ENCODE results near the gene DVL1.

DVL1 gene

GRCh38 chr1:1342061-1342562 lies 7.1 kb downstream of the DVL1 start:
- in situ Hi-C loops (cut with MboI; ENCODE audit: low sequenced_read_pairs): no loop called here

GRCh38 chr1:1341549-1342021 lies 7.6 kb downstream of the DVL1 start:
- in situ Hi-C loops (cut with MboI; ENCODE audit: low sequenced_read_pairs): no loop called here

GRCh38 chr1:1340791-1341548 lies 8.2 kb downstream of the DVL1 start:
- in situ Hi-C loops (cut with MboI; ENCODE audit: low sequenced_read_pairs): no loop called here

- in situ Hi-C loops (cut with MboI; ENCODE audit: low sequenced_read_pairs): no loop called here
Observed at GRCh38 chr1:1340185-1340584, 9.0 kb downstream of the DVL1 start.

GRCh38 chr1:1338278-1338677 lies 10.9 kb downstream of the DVL1 start:
- in situ Hi-C loops (cut with MboI; ENCODE audit: low sequenced_read_pairs): no loop called here

GRCh38 chr1:1337793-1338147 lies 11.4 kb downstream of the DVL1 start:
- in situ Hi-C loops (cut with MboI; ENCODE audit: low sequenced_read_pairs): no loop called here

GRCh38 chr1:1336931-1337792 lies 12.1 kb downstream of the DVL1 start:
- in situ Hi-C loops (cut with MboI; ENCODE audit: low sequenced_read_pairs): no loop called here

GRCh38 chr1:1336446-1336845 lies 12.8 kb downstream of the DVL1 start:
- in situ Hi-C loops (cut with MboI; ENCODE audit: low sequenced_read_pairs): no loop called here

GRCh38 chr1:1335792-1336248 lies 13.4 kb downstream of the DVL1 start:
- in situ Hi-C loops (cut with MboI; ENCODE audit: low sequenced_read_pairs): no loop called here

GRCh38 chr1:1335283-1335682 lies 13.9 kb downstream of the DVL1 start:
- in situ Hi-C loops (cut with MboI; ENCODE audit: low sequenced_read_pairs): no loop called here

GRCh38 chr1:1334835-1335234 lies 14.4 kb downstream of the DVL1 start:
- in situ Hi-C loops (cut with MboI; ENCODE audit: low sequenced_read_pairs): no loop called here

GRCh38 chr1:1333551-1334241 lies 15.5 kb downstream of the DVL1 start:
- in situ Hi-C loops (cut with MboI; ENCODE audit: low sequenced_read_pairs): no loop called here

- in situ Hi-C loops (cut with MboI; ENCODE audit: low sequenced_read_pairs): no loop called here
Observed at GRCh38 chr1:1332774-1333480, 16.3 kb downstream of the DVL1 start.

- in situ Hi-C loops (cut with MboI; ENCODE audit: low sequenced_read_pairs): no loop called here
Observed at GRCh38 chr1:1332031-1332755, 17.0 kb downstream of the DVL1 start.

- in situ Hi-C loops (cut with MboI; ENCODE audit: low sequenced_read_pairs): no loop called here
Observed at GRCh38 chr1:1331068-1331965, 17.9 kb downstream of the DVL1 start, which contains the start of gene TAS1R3. TAS1R3 (plus strand) TSS chr1:1331280; CDS start chr1:1331346, 66 bp downstream.

GRCh38 chr1:1330366-1331067 lies 18.7 kb downstream of the DVL1 start:
- in situ Hi-C loops (cut with MboI; ENCODE audit: low sequenced_read_pairs): no loop called here

GRCh38 chr1:1329304-1330210 lies 19.7 kb downstream of the DVL1 start:
- in situ Hi-C loops (cut with MboI; ENCODE audit: low sequenced_read_pairs): no loop called here

Measured in HL-60/S4 treated with phorbol 12-myristate 13-acetate at 8.2 ng/mL for 4 days and 3 days (cell line).